Ammon's horn (tissue), 1 donor: ENCODE data around the gene POTEF.
"Not testable (repeated sequence)": the region's sequence is repeated elsewhere in the genome, so short reads cannot be mapped to it uniquely, and the experiment has no call there.

Experiments
- DNase-seq: peaks from one replicate; pipeline ENCODE4 v3.0.0-alpha.2; 2016; ENCODE audit warnings: low spot score

The POTEF gene

DNA sequence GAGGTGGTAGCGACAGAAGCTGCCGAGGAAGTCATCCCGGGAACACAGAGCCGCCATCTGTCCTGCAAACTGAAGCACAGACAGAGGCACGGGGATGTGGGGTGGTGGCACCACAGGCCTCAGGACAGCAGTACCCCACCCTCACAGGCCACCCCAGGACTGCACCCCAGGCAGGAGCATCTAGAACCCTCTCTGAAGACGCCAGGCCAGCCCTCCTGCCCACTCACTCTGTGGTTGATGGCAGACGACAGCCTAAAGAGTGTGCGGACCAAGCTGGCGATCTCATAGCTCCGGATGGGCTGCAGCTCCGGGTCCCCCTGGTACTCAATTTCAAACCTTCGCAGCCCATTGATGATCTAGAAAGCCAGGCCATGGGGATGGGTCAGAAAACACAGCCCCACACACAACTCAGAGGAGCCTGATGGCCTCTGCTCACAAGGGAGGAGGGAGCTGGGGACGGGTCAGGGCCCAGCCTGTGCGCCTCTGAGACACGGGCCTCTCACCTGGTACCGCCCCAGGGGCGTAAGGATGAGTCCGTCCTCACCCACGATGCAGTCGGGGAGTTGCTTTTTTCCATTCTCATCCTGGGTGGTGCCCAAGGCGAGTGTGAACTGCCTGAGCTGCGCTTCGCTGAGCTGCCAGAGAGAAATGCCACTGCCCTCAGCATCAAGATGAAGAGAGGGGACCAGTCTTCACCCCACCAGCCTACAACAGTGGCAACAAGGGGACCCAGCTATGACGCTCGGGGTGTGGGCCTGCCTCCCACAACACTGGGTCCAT is 24.0 kb upstream of the POTEF start:
- no peak for DNase-seq

DNA sequence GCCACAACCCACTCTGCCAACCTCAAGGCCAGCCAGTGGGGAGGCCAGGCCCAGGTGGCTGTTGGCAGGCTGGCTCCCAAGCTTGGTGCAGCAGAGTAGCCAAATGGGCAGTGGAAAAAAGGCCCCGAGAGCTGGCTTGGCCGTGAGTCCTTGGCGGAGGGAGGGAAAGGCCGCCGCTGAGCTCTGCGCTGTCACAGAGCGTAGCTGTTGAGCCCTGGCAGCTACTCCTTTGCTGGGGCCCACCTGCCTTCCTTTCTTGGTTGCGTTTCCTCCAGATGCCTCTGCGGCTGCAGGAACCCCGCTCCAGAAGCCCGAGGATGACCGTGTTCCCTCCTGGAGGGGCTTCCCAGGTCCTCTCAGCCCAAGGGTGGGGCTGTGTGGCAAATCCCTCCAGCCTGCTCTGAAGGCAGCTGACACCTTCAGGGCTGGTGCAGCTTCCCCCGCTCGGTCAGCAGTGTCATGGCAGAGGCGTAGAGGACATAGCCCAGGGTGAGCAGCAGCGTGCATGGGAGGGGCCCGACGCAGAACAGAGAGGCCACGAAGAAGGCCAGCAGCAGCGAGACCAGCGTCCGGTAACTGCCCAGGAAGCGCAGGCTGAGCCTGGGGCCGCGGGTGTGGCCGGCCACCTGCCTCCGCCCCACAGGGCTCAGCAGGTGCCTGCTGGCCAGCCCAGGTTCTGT is 23.3 kb upstream of the POTEF start:
- peak; percentile 16 for DNase-seq

DNA sequence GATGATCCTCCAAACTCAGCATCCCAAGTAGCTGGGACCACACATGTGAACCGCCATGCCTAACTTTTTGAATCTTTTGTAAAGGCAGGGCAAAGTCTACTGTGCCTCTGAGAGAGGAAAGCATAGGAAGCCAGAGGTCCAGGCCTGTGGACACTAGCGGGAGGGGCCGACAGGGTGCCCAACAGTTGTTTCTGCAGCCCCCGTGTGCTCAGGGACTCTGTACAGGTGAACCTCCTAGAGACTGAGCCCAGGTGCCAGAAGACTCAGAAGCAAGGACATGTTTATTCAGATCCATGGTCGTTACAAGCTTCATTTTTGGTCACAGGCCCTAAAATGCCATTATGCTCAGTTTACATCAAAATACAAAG is 22.1 kb upstream of the POTEF start:
- not testable (repeated sequence) for DNase-seq

DNA sequence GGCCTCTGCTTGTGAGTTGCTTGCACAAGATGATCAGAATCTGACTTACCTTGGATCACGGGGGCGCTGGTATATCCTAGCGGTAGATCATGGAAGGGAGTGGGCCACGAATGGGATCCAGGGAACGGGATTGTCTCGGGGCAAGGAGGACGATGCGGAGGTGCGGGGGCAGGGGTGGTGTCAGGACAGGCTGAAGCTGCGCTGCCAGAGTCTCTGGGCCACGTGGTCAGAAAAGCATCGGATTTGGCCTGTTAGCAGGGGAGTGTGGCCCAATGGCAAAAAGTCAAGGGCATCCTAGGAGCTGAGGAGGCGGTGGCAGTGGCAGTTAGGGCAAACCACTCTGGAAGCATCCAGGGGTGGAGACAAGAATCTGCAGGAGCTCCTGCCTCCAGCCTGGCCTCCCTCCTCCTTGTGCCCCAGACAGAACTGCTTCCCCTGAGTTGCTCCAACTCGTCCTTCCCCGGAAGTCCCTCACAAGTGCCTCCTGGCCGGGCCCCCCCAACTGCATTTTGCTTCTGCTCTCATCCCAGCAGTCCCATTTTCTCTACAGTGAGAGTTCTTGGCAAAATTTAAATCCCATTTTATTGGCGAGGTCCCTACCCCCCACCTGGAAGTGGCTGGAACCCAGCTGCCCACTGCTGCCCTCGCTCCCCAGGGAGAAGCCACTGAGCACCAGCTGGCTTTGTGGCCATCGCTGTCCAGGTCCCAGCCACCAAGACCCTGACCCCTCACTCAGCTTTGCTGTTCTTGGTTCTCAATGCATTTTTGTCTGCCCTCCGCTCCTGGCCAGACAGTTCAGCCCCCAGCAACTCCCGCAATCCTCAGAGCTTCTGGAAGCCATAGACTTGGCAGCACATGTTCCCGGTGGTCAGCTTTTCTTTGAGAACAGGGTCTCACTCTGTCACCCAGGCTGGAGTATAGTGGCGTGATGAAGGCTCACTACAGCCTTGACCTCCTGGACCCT is 21.4 kb upstream of the POTEF start:
- DNase-seq: no peak

DNA sequence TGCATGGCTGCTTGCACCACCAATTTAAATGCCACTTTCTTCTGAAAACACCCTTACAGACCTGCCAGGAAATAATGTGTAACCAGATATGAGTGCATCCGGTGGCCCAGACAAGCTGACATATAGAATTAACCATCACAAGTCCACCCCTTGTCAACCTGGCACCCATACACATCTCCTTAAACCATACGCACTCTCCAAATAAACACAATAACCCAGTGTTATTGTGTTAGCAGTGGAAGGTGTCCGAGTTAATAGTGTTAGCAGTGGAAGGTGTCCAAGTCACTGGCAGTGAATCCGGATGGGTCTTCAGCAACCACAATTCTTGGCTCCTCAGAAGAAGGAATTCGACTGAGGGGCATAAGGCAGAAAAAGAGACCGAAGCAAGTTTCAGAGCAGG is 19.5 kb upstream of the POTEF start:
- DNase-seq: not testable (repeated sequence)

DNA sequence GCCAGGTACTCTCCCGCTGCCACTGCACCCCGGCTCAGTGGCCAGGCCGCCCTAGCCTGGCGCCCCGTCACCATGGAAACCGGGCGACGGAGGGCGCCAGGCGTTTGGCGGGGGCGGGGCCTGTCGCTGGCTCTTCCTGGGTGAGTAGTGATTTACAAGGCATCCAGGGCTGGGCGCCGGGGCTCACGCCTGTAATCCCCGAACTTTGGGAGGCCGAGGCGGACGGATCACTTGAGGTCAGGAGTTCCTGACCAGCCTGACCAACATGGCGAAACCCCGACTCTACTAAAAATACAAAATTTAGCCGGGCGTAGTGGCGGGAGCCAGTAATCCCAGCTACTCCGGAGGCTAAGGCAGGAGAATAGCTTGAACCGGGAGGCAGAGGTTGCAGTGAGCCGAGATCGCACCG is 16.0 kb upstream of the POTEF start, which contains the start of gene CCDC74B:
TSS of gene CCDC74B (minus strand) at position 107 of the 409 bp plus-strand sequence. CDS start 116 bp downstream, outside the sequence.
- peak; percentile 49 for DNase-seq

DNA sequence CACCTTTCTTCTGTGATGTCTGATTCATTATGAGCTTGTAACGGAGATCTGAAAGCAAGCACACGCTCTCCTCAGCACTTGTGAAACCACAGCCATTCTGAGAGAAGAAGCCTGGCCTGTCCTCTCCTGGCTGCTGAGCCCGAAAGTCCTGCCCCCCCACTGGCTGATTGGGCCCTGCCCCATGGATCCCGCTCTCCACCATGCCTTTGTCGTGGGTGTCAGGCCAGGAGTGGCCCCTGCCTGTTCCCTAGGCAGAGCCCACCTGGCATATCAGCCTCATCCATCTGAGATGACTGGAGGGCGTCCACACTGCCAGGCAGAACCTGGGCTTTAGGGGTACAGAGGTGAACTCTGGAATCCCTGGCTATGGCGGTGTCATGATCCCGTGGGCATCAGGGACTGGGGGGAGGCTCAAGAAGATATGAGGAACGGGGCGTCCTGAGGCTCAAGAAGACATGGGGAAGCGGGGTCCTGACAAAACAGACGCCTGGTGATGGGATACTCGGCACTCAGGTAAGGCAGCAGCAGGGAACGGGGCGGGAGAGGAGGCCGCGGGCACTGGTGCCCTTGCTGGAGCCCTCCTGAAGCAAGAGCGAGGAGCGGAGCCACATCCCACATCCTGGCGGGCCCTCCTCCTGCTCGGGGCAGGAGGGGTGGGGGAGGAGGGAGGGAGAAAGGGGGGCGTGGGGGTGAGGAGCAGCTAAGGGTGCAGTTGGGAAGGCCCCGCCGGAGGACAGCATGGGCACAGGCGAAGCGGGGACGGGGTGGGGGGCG is 14.4 kb upstream of the POTEF start:
- not testable (repeated sequence) for DNase-seq

DNA sequence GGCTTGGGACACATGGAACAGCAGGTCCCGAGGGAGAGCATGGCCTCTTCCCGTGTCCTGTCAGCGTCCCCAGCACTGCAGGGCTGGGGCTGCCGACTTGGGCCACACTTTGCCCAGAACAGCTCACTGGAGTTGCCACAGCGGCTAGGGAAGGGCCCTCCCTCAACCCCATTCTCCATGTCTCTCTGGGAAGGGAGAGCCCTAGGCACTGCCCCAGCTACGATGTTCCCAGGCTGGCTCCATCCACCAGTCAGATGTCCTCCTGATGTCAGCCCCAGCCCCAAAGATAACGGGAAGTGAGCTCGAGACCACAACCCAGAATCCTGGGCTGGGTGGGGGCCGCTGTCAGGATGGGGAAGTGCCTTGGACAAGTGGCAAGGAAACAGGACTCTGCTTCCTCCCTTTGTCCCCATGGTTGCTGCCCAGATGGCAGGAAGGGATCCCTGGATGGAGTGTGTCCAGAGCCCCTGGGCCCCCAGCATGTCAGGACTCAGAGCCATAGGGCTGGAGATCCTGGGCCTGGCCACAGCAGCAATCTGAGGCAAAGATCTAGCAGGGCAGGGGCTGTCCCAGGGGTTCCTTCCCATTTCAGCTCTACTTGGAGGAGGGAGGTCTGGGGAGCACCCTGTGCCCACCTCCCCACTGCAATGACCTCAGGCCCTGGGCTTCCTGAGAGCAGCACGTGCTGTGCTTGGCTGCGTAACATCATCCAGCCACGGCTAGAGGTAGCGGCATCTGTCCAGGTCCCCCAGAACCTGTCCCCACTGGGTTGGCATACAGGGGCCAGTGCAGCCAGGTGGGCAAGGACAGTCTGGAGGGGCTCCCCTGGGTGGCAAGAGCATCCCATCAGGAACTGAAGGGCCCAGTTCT is 13.6 kb upstream of the POTEF start:
- not testable (repeated sequence) for DNase-seq

DNA sequence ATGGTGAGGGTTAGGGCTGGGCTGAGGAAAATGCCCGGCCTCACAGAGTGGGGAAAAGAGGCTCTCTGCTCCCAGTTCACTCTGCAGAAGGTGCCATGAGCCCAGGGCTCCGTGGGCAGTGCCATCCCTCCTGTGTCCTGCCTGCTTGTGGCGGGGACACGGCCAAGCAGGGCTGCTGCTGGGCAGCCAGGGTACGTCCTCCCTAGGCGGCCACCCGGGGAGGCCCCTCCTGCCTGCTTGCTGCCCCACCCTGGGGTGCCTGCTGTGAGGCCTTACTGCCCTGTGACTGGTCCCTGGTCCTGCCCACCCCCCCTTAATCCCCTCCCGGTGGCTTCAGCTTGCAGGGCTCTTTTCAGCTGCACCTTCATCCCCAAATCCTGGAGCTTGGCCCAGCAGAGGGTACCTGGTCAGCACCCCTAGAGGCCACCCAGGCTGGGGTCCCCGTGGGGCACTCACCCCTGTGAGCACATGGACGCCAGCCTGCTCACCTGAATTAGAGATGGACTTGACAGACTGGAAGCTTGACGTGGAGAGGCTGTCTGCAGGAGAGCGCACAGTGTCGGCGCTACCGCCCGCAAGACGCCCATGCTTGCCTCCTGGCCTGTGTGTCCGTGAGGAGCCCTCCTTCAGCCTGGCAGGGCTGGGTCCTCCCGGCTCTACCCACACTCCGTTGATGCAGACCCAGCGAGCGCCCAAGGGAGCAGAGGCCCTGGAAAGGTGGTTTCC is 12.8 kb upstream of the POTEF start:
- DNase-seq: not testable (repeated sequence)

DNA sequence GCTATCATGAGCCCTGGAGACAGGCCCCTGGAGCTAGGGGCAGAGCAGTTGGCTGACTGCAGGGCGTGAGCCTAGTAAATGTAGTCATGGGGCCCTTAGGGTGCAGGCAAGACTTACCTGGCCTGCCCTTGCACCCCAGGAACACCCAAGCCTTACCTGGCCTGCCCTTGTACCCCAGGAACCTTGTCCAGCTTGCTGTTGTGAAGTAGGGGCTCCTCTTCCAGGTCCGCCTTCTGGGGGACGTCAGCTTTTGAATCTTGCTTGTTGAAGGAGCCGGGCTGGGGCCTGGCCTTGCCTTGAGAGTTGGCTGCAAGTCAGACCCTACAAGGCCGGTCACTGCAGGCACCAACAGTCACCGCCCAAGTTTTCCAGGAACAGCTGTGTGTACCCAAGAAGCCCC is 12.0 kb upstream of the POTEF start:
- not testable (repeated sequence) for DNase-seq

DNA sequence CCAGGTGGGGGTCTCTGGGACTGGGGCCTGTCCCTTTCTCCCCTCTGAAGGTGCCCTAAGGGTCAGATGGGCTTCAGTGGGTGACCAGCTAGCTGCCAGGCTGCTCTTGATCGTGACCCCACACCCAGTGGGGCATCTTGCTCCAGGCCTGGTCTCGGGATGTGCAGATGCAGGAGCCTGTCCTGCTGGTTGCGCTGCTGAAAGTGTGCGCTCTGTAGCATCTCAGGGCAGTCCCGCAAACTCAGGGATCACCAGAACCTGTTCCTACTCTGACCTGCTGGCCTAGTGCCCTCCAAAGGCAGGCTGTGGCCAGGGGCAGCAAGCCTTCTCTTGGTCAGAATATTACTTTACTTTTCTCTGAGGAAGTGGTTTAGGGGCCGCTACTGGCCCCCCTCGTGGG is 11.5 kb upstream of the POTEF start:
- DNase-seq: not testable (repeated sequence)

DNA sequence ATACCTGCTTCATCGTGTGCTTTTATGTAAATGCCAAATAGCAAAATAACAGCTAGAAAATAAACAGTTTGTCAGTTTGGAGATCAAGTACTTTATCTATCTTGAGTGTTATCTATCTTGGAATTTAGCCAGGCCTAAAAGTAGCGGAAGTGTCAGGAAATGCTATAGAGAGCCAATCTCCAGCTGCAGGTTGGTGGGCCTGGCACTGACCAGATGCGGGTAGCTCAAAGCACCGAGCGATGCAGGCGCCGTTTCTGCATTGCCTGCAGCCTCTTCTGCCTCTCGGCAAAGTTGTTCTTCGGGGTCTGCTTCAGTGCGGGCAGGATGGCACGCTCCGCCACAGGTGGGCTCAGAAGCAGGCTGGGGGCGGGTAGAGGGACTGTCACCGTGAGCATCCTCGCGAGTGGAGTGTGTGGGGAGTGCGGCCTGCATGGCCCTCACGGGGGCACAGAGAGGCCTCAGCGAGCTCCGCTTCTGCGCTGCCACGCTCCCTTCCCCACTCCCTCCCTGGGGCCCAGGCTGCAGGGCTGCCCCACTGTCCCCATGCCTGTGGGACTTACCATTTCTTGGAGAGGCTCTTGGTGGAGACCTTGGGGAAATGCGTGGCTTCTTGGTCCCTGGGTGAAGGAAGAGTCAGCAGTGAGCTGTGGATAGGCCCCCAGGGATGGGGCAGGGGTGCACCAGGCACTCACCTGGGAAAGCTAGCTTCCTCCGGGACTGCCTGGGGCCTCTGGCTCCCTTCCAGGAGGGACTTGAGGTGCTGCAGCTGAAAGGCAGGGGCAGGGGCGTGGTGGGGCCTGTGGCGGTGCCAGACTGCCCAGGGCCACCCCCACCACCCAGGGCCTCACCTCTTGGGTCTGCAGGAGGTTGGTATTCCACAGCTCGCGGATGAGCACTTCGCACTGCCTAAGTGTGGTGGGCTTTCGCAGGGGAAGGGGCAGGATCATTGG is 10.6 kb upstream of the POTEF start:
- DNase-seq: not testable (repeated sequence)

DNA sequence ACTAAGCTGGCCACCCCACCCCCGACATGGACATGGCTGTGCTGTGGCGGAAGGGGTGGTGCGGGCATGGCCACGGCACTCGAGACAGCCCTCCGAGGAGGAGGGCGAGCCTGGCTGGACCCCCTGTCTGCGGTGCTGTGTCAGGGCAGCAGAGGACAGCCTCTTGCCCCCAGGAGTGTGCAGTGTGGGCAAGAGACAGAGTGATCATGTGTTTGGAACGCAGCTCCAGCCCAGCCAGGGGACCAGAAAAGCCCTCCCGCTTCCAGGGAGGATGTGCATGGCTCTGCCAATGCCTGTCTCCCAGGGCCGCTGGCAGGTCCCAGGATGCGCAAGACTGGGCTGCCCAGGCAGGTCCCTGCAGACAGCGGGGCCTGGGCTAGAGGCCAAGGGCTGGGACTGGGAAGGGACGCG is 9.8 kb upstream of the POTEF start:
- not testable (repeated sequence) for DNase-seq

DNA sequence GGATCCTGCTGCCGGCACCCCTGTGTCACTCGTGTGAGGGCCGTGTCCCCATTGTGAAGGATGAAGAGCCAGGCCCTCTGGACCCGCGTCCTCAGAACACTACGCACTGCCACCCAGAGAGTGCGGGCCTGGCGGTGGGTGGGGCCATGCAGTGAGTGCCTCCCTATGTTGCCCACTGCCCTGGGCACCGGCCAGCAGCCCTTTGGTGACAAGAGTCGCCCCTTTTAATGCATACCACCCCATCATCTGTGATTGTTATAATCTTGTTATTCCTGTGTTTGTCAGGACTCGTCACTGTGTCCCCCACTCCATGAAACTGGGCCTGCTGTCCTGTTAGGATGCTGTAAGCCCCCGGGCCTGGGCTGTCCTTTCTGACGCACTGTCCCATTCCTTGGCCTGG is 9.3 kb upstream of the POTEF start:
- not testable (repeated sequence) for DNase-seq

DNA sequence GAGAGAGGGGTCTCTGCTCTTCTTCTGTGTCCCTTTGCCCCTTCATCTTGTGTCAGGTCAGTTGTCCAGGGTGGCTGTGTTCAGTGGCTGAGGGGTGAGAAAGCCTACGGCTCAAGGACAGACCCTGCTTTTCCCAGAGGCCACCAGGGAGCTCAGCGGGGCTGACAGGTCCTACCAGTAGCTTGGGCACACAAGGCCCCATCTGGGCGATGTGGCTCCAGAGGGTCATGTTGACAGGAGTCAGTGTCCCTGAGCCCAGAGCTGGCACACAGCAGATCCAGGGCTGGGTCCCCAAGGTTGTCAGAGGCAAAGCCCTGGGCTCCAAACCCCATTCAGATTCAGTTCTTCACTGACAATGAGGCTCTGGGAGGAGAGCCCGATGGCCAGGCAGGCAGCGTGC is 8.1 kb upstream of the POTEF start:
- not testable (repeated sequence) for DNase-seq

DNA sequence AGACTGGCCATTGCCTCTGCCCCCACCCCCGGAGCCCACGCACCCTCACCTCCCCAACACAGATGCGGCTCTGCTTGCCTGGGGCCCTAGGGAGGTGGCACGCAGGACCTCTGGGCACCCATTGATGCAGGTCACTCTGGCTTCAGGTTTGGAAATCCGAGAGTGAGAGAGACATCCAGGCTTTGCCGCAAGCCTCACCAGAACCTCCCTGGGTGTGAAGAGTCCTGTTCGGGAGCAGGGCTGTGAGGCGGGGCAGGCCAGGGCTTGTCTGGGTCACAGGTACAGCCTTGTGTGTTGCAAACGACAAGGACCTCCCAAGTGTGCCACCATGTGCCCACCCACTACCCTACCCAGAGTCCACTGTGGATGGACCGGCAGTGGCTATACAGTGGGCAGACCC is 7.5 kb upstream of the POTEF start:
- DNase-seq: not testable (repeated sequence)

DNA sequence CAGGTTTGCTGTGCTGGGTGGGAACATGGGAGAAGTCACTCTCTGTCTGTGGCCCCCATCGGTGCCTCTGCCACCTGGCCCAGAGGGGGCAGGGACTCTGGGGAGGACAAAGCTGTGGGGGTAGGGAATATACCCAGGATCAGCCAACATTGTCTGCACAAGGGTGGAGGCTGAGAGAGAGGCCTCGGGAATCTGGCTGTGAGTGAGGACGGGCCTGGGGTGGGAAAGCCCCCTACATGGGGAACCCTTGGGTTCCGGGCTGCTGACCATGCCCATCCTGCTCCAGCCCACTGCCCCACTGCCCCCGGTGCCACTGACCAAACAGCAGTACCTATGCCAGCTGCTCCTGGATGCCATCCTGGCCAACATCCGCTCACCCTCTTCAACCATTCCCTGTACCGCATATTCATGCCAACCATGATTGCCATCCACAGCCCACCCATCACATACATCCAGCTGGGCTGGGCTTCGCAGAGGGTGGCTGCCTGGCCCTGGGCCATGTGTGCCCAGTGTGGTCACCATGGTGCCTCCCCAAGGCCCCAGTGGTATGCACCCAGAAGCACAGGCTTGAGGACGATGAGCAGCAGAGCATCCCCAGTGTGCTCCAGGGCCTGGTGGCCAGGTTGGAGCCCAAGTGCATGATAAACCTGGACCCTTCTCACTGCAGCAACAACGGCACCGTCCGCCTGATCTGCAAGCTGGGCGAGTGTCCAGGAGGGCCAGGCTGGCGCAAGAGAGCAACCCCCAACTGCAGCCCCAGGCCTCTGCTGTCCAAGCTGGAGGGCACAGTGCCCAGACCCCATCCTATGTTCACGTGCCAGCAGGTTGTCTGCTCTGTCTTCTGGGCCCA is 6.9 kb upstream of the POTEF start:
- no peak for DNase-seq

DNA sequence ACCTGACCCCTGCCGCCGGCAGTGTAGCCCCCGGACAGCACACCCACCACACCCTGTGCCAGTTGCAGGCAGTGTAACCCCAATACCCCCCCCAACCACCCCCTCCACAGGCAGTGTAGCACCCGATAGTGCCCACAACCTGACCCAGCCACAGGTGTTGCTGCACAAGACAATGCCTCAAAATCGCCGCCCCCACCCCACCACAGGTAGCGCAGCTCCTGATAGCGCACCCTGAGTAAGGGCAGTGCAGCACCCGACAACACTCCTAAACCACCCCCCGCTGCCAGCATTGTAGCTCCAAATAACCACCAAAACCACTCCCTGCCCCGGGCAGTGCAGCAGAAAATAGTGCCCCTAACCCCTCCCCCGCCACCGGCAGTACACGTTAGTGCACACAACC is 558 bp downstream of the POTEF start:
- not testable (repeated sequence) for DNase-seq
